Fibroblast of peridontal ligament (primary cell): ENCODE results near the gene MOB2.

Experiments used
- DNase-seq: peaks from one replicate; pipeline ENCODE4 v3.0.0-alpha.2; 2010; ENCODE audit errors: extremely low read depth

MOB2 gene

DNA sequence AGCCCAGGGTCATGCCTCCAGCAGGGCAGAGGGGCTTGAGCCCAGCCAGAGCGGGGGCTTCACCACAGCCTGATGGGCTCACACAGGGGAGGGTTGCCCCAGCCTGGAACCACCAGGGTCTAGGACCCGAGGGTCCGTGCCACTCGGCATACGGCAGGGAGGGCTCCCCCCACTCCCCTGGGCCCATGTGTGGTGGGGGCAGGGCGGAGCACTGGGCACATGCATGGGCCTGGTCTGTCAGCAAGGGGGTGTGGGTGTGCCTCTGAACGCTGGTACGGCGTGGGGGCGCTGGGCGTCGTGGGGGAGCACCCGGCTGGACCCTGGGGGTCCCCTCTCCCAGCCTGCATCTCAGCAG lies 29.3 kb downstream of the MOB2 start:
- no peak for DNase-seq

DNA sequence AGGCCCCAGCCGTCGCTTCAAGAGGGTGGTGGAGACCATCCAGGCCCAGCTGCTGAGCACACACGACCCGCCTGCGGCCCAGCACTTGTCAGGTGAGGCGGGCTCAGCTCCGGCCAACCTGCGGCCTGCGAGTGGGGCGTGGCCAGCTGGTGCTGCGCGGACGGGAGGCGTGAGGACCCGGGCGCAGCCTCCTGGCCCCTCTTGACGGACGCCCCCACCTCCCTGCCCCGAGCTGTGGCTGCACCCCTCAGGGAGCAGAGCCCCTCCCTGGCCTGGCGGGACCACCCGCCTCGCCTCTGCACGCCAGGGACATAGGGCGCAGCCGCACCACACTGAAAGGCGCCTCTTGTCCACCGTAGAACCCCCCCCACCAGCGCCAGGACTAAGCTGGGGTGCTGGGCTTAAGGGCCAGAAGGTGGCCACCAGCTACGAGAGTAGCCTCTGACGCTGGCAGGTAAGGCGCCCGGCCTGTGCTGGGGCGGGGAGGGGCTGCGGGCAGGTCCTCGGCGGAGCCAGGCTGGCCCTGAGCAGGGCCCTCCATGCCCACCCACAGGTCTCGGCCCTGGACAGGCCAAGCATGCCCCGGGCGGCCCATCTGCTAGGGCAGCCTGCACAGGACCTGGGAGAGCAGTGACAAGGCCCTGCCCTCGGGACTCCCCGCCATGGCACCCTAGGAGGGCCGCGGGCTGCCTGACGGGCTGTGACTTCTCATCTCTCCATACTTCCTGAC lies 29.8 kb downstream of the MOB2 start:
- no peak for DNase-seq

DNA sequence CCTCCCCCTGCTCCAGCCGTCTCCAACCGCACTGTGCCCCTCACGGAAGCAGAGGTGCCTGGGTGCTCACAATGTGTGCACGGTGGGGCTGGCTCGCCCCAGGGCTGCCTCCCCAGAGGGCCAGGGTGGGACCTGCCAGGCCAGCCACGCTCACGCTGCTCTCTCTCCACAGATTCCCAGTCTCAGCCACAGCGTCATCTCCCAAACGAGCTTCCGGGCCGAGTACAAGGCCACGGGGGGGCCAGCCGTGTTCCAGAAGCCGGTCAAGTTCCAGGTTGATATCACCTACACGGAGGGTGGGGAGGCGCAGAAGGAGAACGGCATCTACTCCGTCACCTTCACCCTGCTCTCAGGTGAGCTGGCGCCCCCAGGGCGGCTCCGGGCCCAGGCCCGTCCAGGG lies 30.4 kb downstream of the MOB2 start:
- DNase-seq: no peak

DNA sequence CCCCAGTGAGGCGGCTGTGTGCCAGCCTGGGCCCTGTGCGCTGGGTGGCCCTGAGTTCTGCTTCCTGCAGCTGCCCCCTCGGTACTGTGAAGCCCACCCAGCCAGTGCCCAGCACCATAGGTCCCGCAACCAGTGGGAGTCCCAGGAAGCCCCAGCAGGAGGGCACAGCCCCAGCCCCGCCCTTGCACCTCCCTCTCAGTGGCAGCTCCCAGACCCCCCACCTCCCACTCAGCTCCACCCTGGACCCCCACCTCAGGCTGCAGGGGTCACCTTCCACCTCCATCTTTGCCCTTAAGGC lies 30.9 kb downstream of the MOB2 start:
- no peak for DNase-seq

DNA sequence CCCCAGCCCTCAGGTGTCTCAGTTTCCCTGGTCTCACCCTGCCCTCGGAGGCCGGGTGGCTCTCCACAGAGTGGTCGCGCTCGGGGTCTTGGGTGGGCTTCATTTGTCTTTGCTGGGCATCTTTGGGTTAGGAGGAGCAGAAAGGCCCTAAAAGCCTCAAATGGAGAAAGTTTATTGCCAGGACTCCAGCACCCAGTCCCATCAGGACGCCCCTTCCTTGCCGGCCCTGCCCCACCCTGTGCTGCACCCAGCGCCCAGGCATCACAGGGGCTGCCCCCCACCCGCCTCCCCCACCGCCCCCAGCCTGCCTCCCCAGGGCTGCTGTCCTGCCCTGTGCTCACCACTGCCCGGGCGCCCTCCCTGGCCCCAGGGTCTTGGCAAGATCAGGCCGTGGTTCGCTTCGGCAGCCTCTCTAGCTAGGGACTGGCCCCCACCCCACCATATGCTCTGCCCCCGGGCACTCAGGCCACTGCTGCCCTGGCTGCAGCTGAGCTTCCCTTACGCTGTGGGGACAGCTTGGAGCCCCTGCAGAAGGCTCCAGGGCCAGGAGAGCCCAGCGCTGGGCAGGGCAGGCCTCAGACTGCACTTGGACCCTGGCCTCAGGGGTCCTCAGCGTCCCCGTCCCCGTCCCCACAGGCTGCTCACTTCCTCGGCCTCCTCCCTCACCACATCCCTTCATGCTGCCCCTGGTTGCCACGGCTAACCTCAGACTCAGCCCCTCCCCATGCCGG lies 31.4 kb downstream of the MOB2 start:
- no peak for DNase-seq

DNA sequence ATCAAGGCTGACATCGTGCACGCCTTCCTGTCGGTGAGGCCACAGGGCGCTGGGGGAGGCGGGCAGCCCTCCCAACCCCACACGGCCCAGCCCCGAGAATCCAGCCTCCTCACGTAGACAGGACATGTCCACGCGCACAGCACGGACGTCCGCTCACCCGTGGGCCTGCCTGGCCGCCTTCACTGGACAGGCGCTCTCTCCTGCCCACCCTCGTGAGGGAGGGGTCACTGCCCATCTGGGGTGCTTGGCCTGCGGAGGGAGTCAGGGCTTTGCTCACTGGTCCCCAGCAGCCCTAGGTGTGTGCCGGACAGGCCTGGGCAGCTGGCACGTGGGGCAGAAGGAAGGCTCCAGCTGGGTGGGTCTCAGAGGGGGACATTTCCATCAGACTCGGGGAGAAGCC lies 32.0 kb downstream of the MOB2 start:
- DNase-seq: no peak

DNA sequence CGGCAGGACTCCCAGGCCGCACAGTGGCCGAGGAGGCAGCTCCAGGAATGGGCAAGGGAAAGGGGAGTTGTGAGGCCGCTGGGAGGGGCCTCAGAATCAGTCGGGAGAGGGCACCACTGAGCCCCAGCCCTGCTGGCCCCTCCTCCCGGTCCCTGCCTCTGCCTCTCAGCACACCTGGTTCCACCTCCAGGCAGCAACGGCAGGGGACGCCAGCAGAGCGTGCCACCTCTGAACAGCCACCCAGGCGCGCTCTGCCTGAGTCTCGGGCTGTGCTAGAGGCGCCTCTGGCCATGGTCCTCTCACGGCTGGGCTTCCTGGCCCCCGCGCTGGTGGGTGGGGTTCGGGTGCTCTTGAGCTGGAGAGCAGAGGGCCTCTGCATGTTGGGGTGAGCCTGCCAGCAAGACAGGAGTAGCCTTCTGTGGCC lies 33.0 kb downstream of the MOB2 start:
- no peak for DNase-seq

DNA sequence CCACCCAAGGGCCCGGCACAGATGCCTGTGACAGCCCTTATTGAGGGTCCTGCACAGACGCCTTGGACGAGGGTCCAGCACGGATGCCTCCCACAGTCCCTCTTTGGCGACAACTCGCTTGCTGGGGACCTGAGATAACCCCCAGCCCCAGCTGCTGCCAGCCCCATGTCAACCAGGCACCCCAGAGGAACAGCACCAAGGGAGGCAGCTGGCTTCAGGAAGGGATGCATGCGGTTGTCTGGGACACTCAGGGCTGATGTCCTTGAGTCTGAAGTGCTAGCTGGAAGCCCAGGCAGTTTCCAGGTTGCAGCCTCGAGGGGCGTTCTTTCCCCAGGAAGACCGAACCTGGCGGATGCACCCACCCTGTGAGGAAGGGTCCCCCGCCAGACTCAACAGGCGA lies 33.8 kb downstream of the MOB2 start:
- DNase-seq: no peak

DNA sequence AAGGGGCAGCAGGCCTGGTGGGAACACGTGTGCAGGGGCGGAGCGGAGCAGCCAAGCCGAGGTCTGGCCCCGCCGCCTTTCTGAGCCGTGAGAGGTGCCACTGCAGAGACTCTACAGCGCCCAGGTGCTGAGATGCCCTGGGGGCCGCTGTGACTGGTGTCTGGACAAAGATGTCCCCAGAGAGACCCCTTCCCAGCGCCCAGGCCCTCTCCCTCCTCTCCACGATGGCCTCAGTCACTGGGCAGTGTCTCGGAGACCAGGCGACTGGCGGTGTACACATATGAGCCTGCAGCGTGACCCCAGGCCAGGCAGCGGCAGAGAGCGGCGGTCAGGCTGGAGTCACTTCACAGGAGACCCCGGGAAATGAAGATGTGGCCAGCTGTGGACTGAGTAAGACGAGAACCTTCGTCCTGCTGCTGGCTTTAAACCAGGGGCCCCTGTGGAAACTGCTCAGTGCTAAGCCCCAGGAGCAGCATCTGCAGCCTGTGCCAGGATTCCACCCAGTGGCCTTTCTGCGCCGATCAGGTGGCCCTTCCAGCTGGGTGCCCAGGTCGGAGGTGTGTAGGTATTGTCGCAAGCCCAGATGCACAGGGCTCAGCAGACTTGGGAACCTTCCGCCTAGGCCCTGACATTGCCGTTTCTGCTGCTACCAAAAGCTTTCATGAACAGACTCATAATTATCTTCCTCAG lies 34.7 kb downstream of the MOB2 start:
- DNase-seq: no peak

DNA sequence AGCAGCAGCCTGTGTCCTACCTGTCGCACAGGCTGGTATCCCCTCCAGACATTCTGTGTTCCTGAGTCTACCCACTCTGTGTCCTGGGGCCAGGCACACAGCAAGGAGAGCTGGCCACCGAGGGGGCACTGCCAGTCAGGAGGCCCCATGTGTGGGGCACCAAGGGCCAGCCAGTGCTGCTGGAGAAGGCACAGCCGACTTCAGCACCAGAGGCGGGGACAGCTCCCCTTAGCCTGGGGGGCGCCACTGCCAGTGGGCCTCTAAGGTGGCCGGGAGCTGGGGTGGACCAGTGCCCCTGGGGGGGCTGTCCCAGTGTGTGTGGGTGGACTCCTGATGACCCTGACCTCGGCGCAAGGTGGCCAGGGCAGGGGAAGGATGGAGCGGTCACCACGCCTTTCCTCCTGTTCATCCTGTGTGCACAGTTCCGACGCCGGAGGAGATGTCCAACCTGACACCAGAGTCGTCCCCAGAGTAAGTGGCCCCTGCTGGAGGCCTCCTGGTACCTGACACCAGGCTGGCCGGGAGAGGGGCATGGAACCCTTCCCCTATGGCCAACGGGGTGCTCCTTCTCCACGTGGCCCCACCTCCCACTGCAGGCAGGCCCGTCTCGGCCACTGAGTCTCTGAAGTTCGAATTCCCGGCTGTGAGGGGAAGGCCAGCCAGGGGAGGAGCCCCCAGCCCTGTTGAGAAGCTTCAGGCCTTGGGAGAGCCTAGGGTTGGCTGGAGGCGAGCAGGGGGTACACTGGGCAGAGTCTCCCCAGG lies 35.4 kb downstream of the MOB2 start:
- DNase-seq: no peak

DNA sequence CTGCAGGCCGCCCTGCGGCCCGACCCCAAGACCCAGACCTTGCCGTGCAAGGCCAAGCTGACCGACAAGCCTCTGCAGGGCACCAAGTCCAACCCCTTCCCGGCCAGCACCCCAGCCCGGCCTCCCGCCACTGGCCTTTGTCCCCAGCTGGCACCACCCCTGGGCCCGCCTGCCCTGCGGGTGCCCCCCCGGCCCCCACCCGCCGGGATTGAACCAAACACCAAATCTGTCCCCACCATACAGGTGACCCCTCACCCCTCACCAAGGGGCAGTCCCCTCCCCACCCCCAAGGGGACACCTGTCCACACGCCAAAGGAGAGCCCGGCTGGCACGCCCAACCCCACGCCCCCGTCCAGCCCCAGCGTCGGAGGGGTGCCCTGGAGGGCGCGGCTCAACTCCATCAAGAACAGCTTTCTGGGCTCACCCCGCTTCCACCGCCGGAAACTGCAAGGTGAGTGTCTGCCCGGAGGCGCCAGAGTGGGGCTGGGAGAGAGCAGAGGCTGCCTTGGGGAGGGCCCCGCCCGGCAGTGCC lies 36.2 kb downstream of the MOB2 start:
- no peak for DNase-seq

DNA sequence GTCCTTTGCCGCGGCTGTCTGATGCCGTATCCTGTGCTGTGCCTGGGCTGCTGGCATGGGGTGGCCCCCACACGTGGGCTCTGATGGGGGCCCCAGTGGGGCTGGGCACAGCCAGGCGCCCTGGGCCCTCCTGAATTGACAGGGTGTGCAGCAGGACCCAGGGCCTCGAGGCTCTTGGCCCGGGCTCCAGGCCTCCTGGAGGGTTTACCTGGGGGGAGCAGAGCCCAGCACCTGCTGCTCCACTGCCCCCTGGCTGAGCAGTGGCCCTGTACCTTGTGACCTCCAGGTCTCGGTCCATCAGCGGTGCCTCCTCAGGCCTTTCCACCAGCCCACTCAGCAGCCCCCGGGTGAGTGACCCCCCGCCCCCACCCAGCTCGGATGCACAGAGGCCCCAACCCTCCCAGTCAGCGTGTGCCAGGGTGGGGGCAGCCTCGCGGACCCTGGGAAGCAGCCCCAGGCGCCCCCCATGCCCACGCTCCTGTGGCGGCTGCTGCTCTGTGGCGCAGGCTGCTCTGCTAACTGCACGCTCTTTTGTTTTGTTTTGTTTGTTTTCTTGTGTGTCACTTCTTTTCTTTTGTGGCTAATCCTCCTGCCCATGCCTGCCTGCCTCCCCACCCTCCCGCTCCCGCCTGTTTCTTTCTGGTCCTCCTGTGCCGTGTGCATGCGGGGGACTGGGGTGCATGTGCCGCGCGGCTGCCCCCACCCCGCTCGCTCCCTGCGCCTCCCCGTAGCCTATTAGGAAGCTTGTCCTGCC lies 36.9 kb downstream of the MOB2 start:
- DNase-seq: no peak

DNA sequence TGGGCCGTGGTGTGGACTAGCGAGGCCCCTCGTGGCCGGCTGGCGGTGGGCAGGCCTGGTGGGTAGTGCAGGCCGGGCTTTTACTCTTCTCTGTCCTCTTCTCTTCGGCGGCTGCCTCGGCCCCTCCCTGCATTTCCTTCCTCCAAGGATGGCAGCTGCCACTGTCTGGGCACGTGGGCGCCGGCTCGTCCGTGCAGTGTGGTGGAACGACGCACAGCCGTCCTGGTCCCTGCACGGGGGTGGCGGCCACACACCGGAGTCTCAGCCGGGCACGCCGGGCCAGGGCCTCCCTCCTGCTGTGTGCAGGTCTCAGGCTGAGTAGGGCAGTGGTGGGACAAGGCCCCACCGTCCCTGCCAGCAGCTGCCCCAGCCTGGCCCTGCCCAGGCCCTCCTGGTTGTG lies 37.7 kb downstream of the MOB2 start:
- no peak for DNase-seq

DNA sequence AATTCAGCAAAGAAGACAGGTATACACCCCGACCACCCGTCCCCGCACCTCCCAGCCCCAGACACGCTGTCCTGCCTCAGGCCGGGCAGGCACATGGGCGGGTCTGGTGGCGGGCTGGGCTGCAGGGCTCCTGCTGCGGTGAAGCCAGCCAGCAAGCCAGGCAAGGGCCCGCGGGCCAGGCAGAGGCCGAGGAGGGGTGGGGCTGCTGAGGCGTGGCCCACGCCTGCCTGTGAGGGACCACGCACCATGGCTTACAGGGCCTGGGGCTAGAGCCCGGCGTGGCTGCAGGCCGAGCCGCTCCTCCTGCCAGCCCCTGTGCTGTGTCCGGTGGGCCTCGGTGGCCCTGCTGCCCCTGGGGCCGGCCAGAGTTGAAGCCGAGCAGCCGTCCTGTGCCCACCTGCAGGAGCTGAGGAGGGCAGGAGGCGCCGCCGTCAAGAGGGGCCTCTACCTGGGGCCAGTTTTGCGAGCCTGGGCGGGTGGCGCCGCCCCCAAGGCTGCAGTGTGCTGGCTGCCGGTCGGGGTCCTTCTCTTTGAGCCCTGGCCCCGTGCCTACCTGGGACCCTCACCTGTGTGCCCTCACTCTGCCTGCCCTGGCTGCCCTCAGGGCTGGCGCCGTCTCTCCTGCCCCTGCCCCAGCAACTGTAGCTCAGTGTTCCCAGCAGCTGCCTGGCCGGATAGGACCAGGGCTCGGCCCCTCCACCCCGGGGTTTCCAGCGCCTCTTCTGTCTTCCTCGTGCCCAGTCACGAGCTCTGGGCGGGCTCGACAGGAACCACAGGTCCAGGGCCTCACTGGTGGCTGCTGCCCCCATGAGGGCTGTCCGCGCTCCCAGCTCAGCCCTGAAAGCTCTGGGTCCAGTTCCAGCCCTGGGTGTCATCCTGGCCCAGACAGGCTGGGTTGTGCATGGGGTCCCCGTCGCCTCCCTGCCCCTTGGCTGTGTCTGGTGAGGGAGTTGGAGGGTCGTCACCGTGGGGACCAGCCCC lies 38.4 kb downstream of the MOB2 start:
- no peak for DNase-seq

DNA sequence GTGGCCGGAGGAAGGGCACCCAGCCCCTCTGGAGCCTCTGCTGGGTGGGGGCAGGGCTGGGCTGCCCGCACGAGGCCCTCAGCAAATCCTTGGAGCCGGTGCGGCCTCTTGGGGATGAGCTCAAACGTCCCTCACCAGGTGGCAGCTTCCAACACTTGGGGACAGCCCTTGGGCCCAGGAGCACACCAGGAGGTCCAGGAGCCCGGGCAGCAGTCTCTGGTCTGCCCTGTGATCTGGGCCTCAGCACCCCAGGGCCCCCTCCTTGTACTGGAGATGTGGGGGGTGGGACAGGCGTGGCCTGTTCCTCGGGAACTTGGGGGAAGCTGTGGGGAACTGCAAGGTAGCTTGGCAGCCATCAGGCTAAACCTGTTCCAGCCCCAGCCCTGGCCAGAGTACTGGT lies 40.0 kb downstream of the MOB2 start:
- DNase-seq: no peak

DNA sequence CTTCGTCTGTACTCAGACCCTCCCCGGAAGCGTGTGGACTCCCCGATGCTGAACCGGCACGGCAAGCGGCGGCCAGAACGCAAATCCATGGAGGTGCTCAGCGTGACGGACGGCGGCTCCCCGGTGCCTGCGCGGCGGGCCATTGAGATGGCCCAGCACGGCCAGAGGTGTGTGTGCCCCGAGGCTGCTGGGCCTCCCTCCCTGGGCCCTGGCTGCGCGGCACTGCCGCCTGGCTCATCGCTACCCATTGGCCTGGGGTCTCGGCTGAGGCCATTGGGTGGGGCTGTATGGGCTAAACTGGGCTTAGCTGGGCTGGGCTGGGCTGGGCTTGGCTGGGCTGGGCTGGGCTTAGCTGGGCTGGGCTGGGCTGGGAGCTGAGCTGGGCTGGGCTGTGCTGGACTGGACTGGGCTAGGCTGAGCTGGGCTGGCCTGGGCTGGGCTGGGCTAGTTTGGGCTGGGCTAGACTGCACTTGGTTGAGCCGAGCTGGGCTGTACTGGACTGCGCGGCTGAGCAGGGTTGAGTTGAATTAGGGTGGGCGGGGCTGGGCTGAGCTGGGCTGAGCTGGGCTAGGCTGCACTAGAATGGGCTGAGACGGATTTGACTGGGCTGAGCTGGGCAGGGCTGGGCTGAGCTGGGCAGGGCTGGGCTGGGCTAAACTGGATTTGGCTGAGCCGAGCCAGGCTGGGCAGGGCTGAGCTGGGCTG lies 40.7 kb downstream of the MOB2 start:
- no peak for DNase-seq

DNA sequence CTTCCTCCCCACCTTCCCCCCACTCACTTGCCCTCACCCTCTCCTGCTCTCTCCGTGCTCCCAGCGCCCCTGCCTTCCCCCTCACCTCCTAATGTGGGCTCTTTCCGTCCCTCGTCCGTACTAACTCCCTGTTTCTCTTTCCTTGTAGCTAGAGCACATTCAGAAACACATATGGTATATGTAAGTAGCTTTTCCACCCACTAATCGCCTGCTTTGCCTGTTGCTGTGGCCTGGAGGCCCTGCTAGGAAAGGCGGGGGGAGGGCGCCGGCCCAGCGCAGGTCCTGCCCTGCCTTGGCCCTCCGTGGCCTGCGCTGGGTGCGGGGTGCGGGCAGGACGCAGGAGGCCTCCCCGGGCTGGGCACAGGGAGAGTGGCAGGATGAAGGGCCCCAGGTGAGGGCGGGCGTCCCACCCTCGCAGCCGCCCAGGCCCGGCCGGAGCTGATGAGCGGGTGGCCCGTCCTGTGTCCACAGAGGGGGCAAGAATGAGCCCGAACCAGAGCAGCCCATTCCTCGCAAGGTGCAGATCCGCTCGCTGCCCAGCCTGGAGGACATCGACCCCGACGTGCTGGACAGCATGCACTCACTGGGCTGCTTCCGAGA lies 41.7 kb downstream of the MOB2 start:
- no peak for DNase-seq

DNA sequence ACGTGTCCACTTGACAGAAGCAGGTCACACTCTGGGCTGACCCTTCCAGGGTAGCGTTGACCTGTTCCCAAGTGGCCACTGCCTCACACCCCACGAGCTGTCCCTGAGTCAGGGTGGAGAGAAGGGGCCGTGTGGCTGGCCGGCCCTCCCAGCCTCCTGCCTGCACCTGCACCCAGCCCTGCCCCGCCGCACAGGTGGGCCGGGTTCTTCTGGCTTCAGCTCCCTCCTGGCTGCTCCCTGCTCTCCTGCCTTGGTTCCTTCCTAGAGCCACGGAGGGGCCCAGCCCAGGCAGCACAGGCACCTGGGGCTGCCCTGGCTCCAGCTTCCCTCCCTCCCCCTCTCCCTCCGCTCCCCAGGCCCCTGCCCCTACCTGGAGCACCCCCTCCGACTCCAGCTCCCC lies 42.3 kb downstream of the MOB2 start:
- no peak for DNase-seq

DNA sequence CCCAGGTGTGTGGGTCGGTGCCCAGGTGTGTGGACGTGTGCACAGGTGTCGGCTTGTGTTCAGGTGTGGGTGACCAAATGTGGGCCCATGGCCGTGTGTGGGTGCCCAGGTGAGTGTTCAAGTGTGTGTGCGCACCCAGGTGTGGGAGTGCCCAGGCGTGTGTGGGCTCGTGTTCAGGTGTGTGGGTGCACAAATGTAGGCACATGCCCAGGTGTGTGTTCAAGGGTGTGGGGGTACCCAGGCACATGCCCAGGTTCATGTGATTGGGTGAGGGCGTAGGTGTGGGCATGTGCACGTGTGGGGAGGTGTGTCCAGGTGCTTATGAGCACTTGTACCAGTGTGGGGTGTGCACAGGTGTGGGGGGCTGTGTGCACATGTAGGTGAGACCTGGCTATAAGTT lies 42.8 kb downstream of the MOB2 start:
- no peak for DNase-seq
